ENCODE data around the gene SESN3. TPM values are rescaled to one million over a fixed set of nuclear protein-coding genes. Genes with fewer than 3 reads are reported as not detected.

Gene SESN3
- polyA plus RNA-seq, 1 donor from 2014 or later, result 11.1 TPM

- Histone ChIP-seq H3K4me3 (ENCODE audit: low read length) (no peak overlapping the region), H3K27me3 (ENCODE audit: insufficient read depth, low read depth, low read length) (no peaks in the 10 kb centered on the region), H3K27ac (ENCODE audit: low read length) (no peak overlapping the region), H3K79me2 (replicated peaks; ENCODE audit: insufficient read depth, low read length) (no peaks in the 10 kb centered on the region), H3K9me3 (ENCODE audit: low read length) (no peaks in the 10 kb centered on the region), H3F3A (ENCODE audit: insufficient read depth, low read length, poor library complexity, severe bottlenecking) (no peaks in the 10 kb centered on the region), H3K9ac (ENCODE audit: low read length) (no peak overlapping the region), H3K4me2 (ENCODE audit: low read length) (no peak overlapping the region), H3K36me3 (ENCODE audit: insufficient read depth, low read length) (no peaks in the 10 kb centered on the region), H3K9me2 (ENCODE audit: insufficient read depth, low read length) (no peaks in the 10 kb centered on the region), H4K20me1 (ENCODE audit: insufficient read depth) (no peaks in the 10 kb centered on the region), H2AFZ (ENCODE audit: low read depth, low read length) (no peak overlapping the region)
- no peak for TF ChIP-seq REST (IDR thresholded peaks at IDR 0.05; ENCODE audit: borderline replicate concordance)
- no peak for TF ChIP-seq SMC3 (conservative IDR thresholded peaks at IDR 0.05; ENCODE audit: poor library complexity)
- no peak for TF ChIP-seq EZH2 (IDR thresholded peaks at IDR 0.05; ENCODE audit: borderline replicate concordance, insufficient read depth, low read length, poor library complexity, severe bottlenecking)
- TF ChIP-seq RAD21 (conservative IDR thresholded peaks at IDR 0.05), result no peak
- TF ChIP-seq POLR2AphosphoS5 (IDR thresholded peaks at IDR 0.05), result no peak
- TF ChIP-seq MXI1 (conservative IDR thresholded peaks at IDR 0.05; ENCODE audit: poor library complexity, severe bottlenecking), result no peak
- TF ChIP-seq CTCF (IDR thresholded peaks at IDR 0.05; ENCODE audit: poor library complexity, severe bottlenecking), result no peak
- TF ChIP-seq EP300 (conservative IDR thresholded peaks at IDR 0.05; ENCODE audit: poor library complexity, severe bottlenecking), result no peak
These were observed 38.2 kb upstream of the SESN3 start for GRCh38 chr11:95269036-95269819.

- Histone ChIP-seq H3K9me3 (ENCODE audit: low read length) (no peaks in the 10 kb centered on the region), H3K9me2 (ENCODE audit: insufficient read depth, low read length) (no peaks in the 10 kb centered on the region), H4K20me1 (ENCODE audit: insufficient read depth) (no peaks in the 10 kb centered on the region), H2AFZ (ENCODE audit: low read depth, low read length) (no peak overlapping the region), H3K27me3 (ENCODE audit: insufficient read depth, low read depth, low read length) (no peaks in the 10 kb centered on the region), H3K4me3 (ENCODE audit: low read length) (no peak overlapping the region), H3F3A (ENCODE audit: insufficient read depth, low read length, poor library complexity, severe bottlenecking) (no peaks in the 10 kb centered on the region), H3K4me2 (ENCODE audit: low read length) (no peak overlapping the region), H3K36me3 (ENCODE audit: insufficient read depth, low read length) (no peaks in the 10 kb centered on the region), H3K9ac (ENCODE audit: low read length) (no peak overlapping the region), H3K27ac (ENCODE audit: low read length) (no peak overlapping the region), H3K79me2 (replicated peaks; ENCODE audit: insufficient read depth, low read length) (no peaks in the 10 kb centered on the region)
- TF ChIP-seq EP300 (conservative IDR thresholded peaks at IDR 0.05; ENCODE audit: poor library complexity, severe bottlenecking), result no peak
- no peak for TF ChIP-seq REST (IDR thresholded peaks at IDR 0.05; ENCODE audit: borderline replicate concordance)
- no peak for TF ChIP-seq MXI1 (conservative IDR thresholded peaks at IDR 0.05; ENCODE audit: poor library complexity, severe bottlenecking)
- no peak for TF ChIP-seq RAD21 (conservative IDR thresholded peaks at IDR 0.05)
- TF ChIP-seq TAF1 (IDR thresholded peaks at IDR 0.05; ENCODE audit: low read depth), result no peak
- no peak for TF ChIP-seq SMC3 (conservative IDR thresholded peaks at IDR 0.05; ENCODE audit: poor library complexity)
These were observed 37.4 kb upstream of the SESN3 start for GRCh38 chr11:95268391-95268790.
